HUES64 (cell line): ENCODE results near the gene LINS1.

ENCODE experiments used
- H3K27ac ChIP-seq: 2 replicates; pipeline ENCODE4 v1.7.0; 2013; ENCODE audit warnings: low read depth, low read length, inconsistent platforms
- H3K27me3 ChIP-seq: 2 replicates; pipeline ENCODE4 v1.6.1; 2013; ENCODE audit warnings: mild to moderate bottlenecking, low read length; ENCODE audit not compliant: insufficient read depth
- H3K36me3 ChIP-seq: 2 replicates; pipeline ENCODE4 v1.6.1; 2013; ENCODE audit warnings: mild to moderate bottlenecking, low read length; ENCODE audit not compliant: insufficient read depth
- H3K4me1 ChIP-seq: 2 replicates; pipeline ENCODE4 v1.6.1; 2013; ENCODE audit warnings: mild to moderate bottlenecking, low read length, moderate library complexity; ENCODE audit not compliant: insufficient read depth
- H3K4me3 ChIP-seq: 2 replicates; pipeline ENCODE4 v1.5.1; 2013; ENCODE audit warnings: mild to moderate bottlenecking, low read length, moderate library complexity
- H3K9ac ChIP-seq: 2 replicates; pipeline ENCODE4 v1.6.1; 2013; ENCODE audit warnings: mild to moderate bottlenecking, low read depth, low read length
- H3K9me3 ChIP-seq: 2 replicates; pipeline ENCODE4 v1.6.1; 2013; ENCODE audit warnings: low read depth, low read length; ENCODE audit not compliant: insufficient read depth
- WGBS: fragments of 150-250, 120-280 bp; methylation state at CpG from one replicate; pipeline ENCODE4 v1.1.7; 2013; ENCODE audit warnings: missing lambda C conversion rate; 5-methylcytosine and 5-hydroxymethylcytosine counted together

Gene LINS1

GRCh38 chr15:100631831-100632230 is 29.8 kb upstream of the LINS1 start:
- Histone ChIP-seq H3K4me1 (peaks cover 27% of the 10 kb centered on the region), H3K27ac (no peak overlapping the region), H3K27me3 (no peaks in the 10 kb centered on the region), H3K36me3 (peaks cover 27% of the 10 kb centered on the region), H3K4me3 (no peak overlapping the region), H3K9ac (no peak overlapping the region), H3K9me3 (no peaks in the 10 kb centered on the region)
- 90% methylated on average over 10 of the region's 10 CpGs for WGBS

DNA sequence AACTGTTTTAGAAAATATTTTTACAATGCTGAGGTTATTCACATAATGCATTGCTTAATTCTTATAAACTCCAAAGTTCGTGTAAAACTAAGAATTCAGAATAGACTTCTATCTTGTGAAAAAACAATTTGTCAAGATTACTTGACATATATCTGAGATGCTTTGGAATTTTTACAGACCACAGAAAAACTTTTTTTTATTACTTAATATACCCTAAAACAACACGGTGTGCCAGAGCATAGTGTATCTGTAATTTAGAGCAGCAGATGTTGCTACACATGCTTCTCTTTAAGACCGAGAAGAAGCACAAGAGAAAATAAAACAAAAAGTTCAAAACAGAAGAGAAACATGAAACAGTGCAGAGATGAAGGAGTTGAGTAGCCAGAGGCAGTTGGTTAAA is 26.8 kb upstream of the LINS1 start:
- H3K27ac ChIP-seq = no peak overlapping the region
- H3K9me3 ChIP-seq = no peaks in the 10 kb centered on the region
- no peaks in the 10 kb centered on the region for H3K27me3 ChIP-seq
- no peak overlapping the region for H3K9ac ChIP-seq
- peaks cover 3% of the 10 kb centered on the region; the same call in 1 of the 2 replicates for H3K4me1 ChIP-seq
- 85% methylated on average over 2 of the region's 3 CpGs for WGBS
- no peak overlapping the region for H3K4me3 ChIP-seq
- H3K36me3 ChIP-seq = peaks cover 27% of the 10 kb centered on the region

GRCh38 chr15:100627789-100628395 is 25.9 kb upstream of the LINS1 start:
- H3K4me3 ChIP-seq = no peak overlapping the region
- 47% methylated on average over 5 of the region's 6 CpGs for WGBS
- H3K9ac ChIP-seq = no peak overlapping the region
- H3K27me3 ChIP-seq = no peaks in the 10 kb centered on the region
- H3K4me1 ChIP-seq = peaks cover 3% of the 10 kb centered on the region; the same call in 1 of the 2 replicates
- H3K36me3 ChIP-seq = peaks cover 27% of the 10 kb centered on the region
- no peaks in the 10 kb centered on the region for H3K9me3 ChIP-seq
- H3K27ac ChIP-seq = no peak overlapping the region

- WGBS = 91% methylated on average over 4 of the region's 5 CpGs
- H3K9ac ChIP-seq = no peak overlapping the region
- no peaks in the 10 kb centered on the region for H3K4me1 ChIP-seq
- peaks cover 12% of the 10 kb centered on the region; the same call in 1 of the 2 replicates for H3K36me3 ChIP-seq
- no peaks in the 10 kb centered on the region for H3K27me3 ChIP-seq
- no peak overlapping the region for H3K27ac ChIP-seq
- no peaks in the 10 kb centered on the region for H3K9me3 ChIP-seq
- H3K4me3 ChIP-seq = no peak overlapping the region
Measured at GRCh38 chr15:100623301-100623700, 21.3 kb upstream of the LINS1 start.

GRCh38 chr15:100616700-100617099 is 14.7 kb upstream of the LINS1 start:
- no peaks in the 10 kb centered on the region for H3K4me1 ChIP-seq
- H3K27me3 ChIP-seq = no peaks in the 10 kb centered on the region
- no peak overlapping the region for H3K27ac ChIP-seq
- H3K4me3 ChIP-seq = no peak overlapping the region
- peaks cover 41% of the 10 kb centered on the region for H3K36me3 ChIP-seq
- WGBS = 88% methylated on average over 2 of the region's 2 CpGs
- no peaks in the 10 kb centered on the region for H3K9me3 ChIP-seq
- H3K9ac ChIP-seq = no peak overlapping the region

DNA sequence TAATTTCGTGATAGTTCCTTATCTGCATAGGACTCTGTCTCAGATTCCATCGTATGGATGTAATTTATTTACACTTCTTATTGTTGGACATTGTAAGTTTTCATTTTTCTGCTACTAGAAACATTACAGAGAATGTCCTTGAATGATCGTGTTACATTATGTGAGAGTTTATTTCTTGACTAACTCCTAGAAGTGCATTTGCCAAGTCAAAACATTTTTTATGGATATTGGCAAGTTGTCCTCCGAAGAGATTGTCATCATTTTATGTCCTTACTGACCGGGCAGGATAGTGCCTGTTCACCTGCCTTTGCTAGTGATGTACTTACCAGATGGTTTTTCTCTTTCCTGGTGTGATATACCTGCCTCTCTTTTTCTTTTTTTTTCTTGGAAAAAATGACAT is 13.8 kb upstream of the LINS1 start:
- 92% methylated on average over 3 of the region's 5 CpGs for WGBS
- no peaks in the 10 kb centered on the region for H3K4me1 ChIP-seq
- no peaks in the 10 kb centered on the region for H3K27me3 ChIP-seq
- H3K9me3 ChIP-seq = no peaks in the 10 kb centered on the region
- H3K9ac ChIP-seq = no peak overlapping the region
- peaks cover 46% of the 10 kb centered on the region for H3K36me3 ChIP-seq
- H3K4me3 ChIP-seq = no peak overlapping the region
- H3K27ac ChIP-seq = no peak overlapping the region

DNA sequence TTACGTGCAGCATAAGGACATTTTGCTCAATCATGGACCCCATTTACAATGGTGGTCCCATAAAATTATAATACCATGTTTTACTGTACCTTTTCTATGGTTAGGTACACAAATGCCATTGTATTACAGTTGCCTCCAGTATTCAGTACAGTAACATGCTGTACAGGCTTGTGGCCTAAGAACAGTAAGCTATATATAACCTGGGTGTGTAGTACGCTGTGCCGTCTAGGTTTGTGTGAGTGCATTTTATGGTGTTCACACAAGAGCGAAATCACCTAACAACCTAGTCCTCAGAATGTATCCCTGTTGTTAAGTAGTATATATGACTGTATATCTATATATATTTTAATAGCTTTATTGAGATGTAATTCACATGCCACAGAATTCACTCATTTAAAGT is 12.9 kb upstream of the LINS1 start:
- 100% methylated on average over 1 of the region's 4 CpGs for whole genome bisulfite sequencing
- H3K27me3 ChIP-seq = no peaks in the 10 kb centered on the region

DNA sequence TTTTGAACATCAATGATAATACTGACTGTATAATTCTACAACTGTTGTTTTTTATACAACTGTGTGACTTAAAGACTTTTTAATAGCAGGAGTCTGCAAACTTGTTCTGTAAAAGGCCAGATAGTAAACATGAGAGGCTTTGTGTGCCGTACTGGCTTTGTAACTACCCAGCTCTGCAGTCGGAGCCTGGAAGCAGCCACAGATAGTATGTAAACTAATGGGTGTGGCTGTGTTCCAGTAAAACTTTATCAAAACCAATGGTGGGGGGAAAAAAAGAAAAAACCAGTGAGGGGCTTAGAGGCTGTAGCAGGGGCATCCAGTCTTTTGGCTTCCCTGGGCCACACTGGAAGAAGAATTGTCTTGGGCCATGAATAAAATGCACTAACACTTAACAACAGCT is 12.4 kb upstream of the LINS1 start:
- no peaks in the 10 kb centered on the region for H3K27me3 ChIP-seq
- peaks cover 52% of the 10 kb centered on the region for H3K36me3 ChIP-seq
- no peak overlapping the region for H3K9ac ChIP-seq
- H3K9me3 ChIP-seq = no peaks in the 10 kb centered on the region
- no peak overlapping the region for H3K4me3 ChIP-seq
- H3K27ac ChIP-seq = no peak overlapping the region
- H3K4me1 ChIP-seq = no peaks in the 10 kb centered on the region
- WGBS = 96% methylated on average over 2 of the region's 2 CpGs

More for the DNA sequence above, 12.9 kb upstream of the LINS1 start:
- no peak overlapping the region for H3K9ac ChIP-seq
- H3K36me3 ChIP-seq = peaks cover 46% of the 10 kb centered on the region
- no peaks in the 10 kb centered on the region for H3K4me1 ChIP-seq
- H3K27ac ChIP-seq = no peak overlapping the region
- H3K4me3 ChIP-seq = no peak overlapping the region
- no peaks in the 10 kb centered on the region for H3K9me3 ChIP-seq

DNA sequence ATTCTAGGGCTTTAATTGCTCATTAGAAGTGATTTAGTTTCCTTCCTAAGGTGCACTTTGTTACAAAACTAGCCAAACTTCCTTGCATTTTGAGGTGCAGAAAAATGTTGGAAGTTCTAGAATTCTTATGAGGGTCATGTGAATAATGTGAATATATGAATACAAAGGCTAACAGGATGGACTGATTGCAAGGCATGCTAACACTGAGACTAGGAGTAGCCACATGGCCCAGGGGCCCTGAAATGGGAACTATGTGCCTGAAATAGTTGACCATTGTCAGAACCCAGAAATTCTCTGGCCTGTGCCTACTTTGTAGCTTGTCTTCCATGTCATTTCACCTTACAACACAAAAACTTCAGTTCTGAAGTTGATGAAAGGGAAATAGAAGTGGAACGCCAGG is 11.2 kb upstream of the LINS1 start:
- WGBS = 100% methylated on average over 1 of the region's 1 CpG
- no peaks in the 10 kb centered on the region for H3K9me3 ChIP-seq
- no peaks in the 10 kb centered on the region for H3K27me3 ChIP-seq
- no peaks in the 10 kb centered on the region for H3K4me1 ChIP-seq
- no peak overlapping the region for H3K27ac ChIP-seq
- no peak overlapping the region for H3K9ac ChIP-seq
- peaks cover 51% of the 10 kb centered on the region for H3K36me3 ChIP-seq
- H3K4me3 ChIP-seq = no peak overlapping the region

GRCh38 chr15:100612539-100612938 is 10.6 kb upstream of the LINS1 start:
- Histone ChIP-seq H3K36me3 (peaks cover 55% of the 10 kb centered on the region), H3K9ac (no peak overlapping the region), H3K4me1 (no peaks in the 10 kb centered on the region), H3K4me3 (no peak overlapping the region), H3K9me3 (no peaks in the 10 kb centered on the region), H3K27ac (no peak overlapping the region), H3K27me3 (no peaks in the 10 kb centered on the region)
- WGBS = 97% methylated on average over 2 of the region's 2 CpGs

DNA sequence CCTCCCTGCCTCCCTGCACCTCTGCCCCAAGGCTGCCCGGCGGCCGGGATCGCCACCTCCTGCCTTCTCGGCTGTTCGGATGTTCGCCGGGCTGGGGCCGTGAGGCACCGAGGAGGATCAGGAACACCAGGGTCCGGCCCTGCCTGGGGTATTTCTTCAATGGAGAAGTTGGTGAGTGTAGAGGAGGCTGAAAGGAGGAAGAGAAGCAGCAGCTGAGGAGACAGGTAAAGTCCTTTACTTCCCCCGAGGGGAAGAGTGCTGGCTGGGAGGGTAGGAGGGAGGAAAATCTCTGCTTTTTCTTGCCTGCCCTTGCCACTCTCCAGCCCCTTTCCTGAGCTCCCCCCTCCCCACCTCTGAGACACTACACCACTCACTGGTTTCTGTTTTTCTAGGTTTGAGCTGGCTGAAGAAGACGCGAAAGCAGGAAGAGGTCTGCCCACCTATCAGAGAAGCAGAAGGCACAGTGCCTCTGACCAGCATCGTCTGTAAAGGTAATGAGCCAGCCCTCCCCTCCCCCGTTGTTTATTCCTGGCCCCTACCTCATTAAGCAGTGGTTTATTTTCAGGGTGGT is 924 bp upstream of the LINS1 start:
- peaks cover 10% of the 10 kb centered on the region for H3K4me1 ChIP-seq
- no peaks in the 10 kb centered on the region for H3K27me3 ChIP-seq
- H3K9me3 ChIP-seq = no peaks in the 10 kb centered on the region
- 2% methylated on average over 16 of the region's 16 CpGs for WGBS
- H3K4me3 ChIP-seq = peak overlapping the region; percentile 77
- H3K27ac ChIP-seq = peak overlapping the region; percentile 69
- H3K9ac ChIP-seq = peak overlapping the region; percentile 67
- peaks cover 26% of the 10 kb centered on the region for H3K36me3 ChIP-seq
